K562 (cell line): Measurements from ENCODE around the gene LPCAT3.

Experiments used
- CLOCK ChIP-seq: fragments of 250-450 bp; sonication (Bioruptor Pico); IDR thresholded peaks from 2 replicates; pipeline ENCODE4 v1.4.0; 2020; ENCODE audit warnings: mild to moderate bottlenecking, moderate library complexity, borderline replicate concordance
- CREM ChIP-seq: IDR thresholded peaks from 2 replicates; pipeline ENCODE4 v1.6.1; 2014; ENCODE audit warnings: antibody characterized with exemption, low read depth
- CTCF ChIP-seq, 3 experiments: IDR thresholded peaks in 2 of 3; conservative IDR thresholded peaks in 1 of 3; 2 replicates each; pipeline ENCODE4 v1.5.1; 2011 to 2012; ENCODE audit warnings: low read length in 3 of 3, mild to moderate bottlenecking in 3 of 3, control low read depth in 2 of 3, improper control_type of control experiment in 1 of 3, inconsistent platforms in 1 of 3, low read depth in 1 of 3, mixed read lengths in 1 of 3, moderate library complexity in 1 of 3; ENCODE audit not compliant: insufficient read depth in 2 of 3
- CXXC5 ChIP-seq: fragments of 250-450 bp; sonication (Bioruptor Pico); IDR thresholded peaks from 2 replicates; pipeline ENCODE4 v1.8.0; 2022; ENCODE audit warnings: inconsistent platforms, mild to moderate bottlenecking, moderate library complexity
- EGR1 ChIP-seq: fragments of 450-650 bp; conservative IDR thresholded peaks from 2 replicates; pipeline ENCODE4 v1.6.1; 2017; ENCODE audit warnings: mild to moderate bottlenecking
- IRF1 ChIP-seq: sonication (generic); formaldehyde crosslinking; IDR thresholded peaks from 2 replicates; pipeline ENCODE4 v1.8.0; 2022; ENCODE audit warnings: missing genetic modification reagents, mild to moderate bottlenecking, borderline replicate concordance
- MYC ChIP-seq, 2 experiments: fragments of 250-450 bp in 1 of 2; sonication (Bioruptor Pico) in 1 of 2; IDR thresholded peaks; 2 replicates each; pipeline versions ENCODE4 v1.5.1 to v1.6.1; 2012 to 2021; ENCODE audit warnings: low read depth in 2 of 2, borderline replicate concordance in 1 of 2, improper control_type of control experiment in 1 of 2, low read length in 1 of 2, mild to moderate bottlenecking in 1 of 2, moderate library complexity in 1 of 2
- PHF8 ChIP-seq: fragments of 200-600 bp; sonication (generic); IDR thresholded peaks from 2 replicates; pipeline ENCODE4 v1.6.1; 2012; ENCODE audit warnings: mixed run types, mild to moderate bottlenecking, inconsistent platforms, low read length, moderate library complexity, borderline replicate concordance
- ZNF143 ChIP-seq: sonication (generic); formaldehyde crosslinking; IDR thresholded peaks from 2 replicates; pipeline ENCODE4 v1.9.0; 2022; ENCODE audit warnings: mild to moderate bottlenecking, missing genetic modification reagents

- no peak for TF ChIP-seq CTCF (IDR thresholded peaks at IDR 0.05 in 2 of 3, conservative IDR thresholded peaks at IDR 0.05 in 1 of 3; ENCODE audit: insufficient read depth in 2 of 3, low read depth in 1 of 3, low read length in 3 of 3)
- no peak for TF ChIP-seq EGR1
- TF ChIP-seq ZNF143 (CRISPR knock-in tag), result no peak
- no peak for TF ChIP-seq CLOCK
- no peak for TF ChIP-seq MYC (IDR thresholded peaks at IDR 0.05; ENCODE audit: low read depth, low read length)
- TF ChIP-seq MYC (CRISPR knock-in tag; IDR thresholded peaks at IDR 0.05; ENCODE audit: borderline replicate concordance, low read depth), result no peak
- TF ChIP-seq PHF8, result no peak
- no peak for TF ChIP-seq CREM
- no peak for TF ChIP-seq IRF1 (CRISPR knock-in tag)
- no peak for TF ChIP-seq CXXC5
Observed at GRCh38 chr12:6980075-6980474, 38.2 kb downstream of the LPCAT3 start.
